ENCODE results near the gene IGSF10. TPM values are rescaled to one million over a fixed set of nuclear protein-coding genes. Genes with fewer than 3 reads are reported as not detected.

The IGSF10 gene
- total and polyA plus RNA-seq, 4 donors: 0.24 to 1.6 (median 0.73) TPM

DNA sequence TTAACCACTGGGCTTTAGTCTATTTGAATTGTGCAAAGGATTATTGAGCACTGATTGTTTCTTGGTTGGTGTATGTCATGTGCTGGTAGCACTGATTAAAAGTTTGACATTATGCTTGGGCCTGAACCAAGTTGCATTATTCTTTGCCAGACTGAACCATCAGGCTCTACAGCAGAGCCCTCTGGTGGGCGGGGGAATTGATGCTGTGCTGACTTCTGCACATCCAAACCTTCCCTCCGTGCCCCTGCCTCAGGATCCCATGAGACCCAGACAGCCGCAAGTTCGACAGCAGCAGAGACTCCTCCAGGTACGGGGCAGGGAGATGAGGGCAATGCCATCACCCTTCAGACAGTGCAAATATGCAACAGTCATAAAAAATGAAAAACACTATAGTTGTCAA, 47.9 kb downstream of the IGSF10 start (continued):
- TF ChIP-seq HNF4A (conservative IDR thresholded peaks at IDR 0.05) (no peak), JUND (IDR thresholded peaks at IDR 0.05) (no peak), EGR1 (IDR thresholded peaks at IDR 0.05; ENCODE audit: low read depth in 2 of 2) (no peak), FOXA1 (IDR thresholded peaks at IDR 0.05) (no peak), RAD21 (IDR thresholded peaks at IDR 0.05) (no peak), HNF4G (IDR thresholded peaks at IDR 0.05) (no peak), RXRA (IDR thresholded peaks at IDR 0.05) (no peak), NR2F2 (IDR thresholded peaks at IDR 0.05) (no peak)

Small RNA genes lying within 50 kb of the gene (small RNA-seq; reads per million reads assigned to genes)
- not detected for gene AC117454.1

Other genes with a start within 250 kb of the IGSF10 start
- gene P2RY14, start 182.5 kb downstream of the IGSF10 start, total RNA-seq: under 1 TPM; 0.33 to 0.37 TPM
- under 1 TPM; 0.10 to 0.11 TPM for gene P2RY14, start 182.5 kb downstream of the IGSF10 start, polyA plus RNA-seq
- not detected for gene GPR87, start 144.2 kb downstream of the IGSF10 start, total RNA-seq
- not detected for gene GPR87, start 144.2 kb downstream of the IGSF10 start, polyA plus RNA-seq
- 1 to 10 TPM; 3.8 to 6.1 TPM for gene P2RY13, start 131.5 kb downstream of the IGSF10 start, total RNA-seq
- gene P2RY13, start 131.5 kb downstream of the IGSF10 start, polyA plus RNA-seq: 1 to 10 TPM; 1.3 to 2.6 TPM
- 1 to 10 TPM; 1.3 to 2.8 TPM for gene P2RY12, start 76.3 kb downstream of the IGSF10 start, total RNA-seq
- gene P2RY12, start 76.3 kb downstream of the IGSF10 start, polyA plus RNA-seq: 1 to 10 TPM in 1 of 2 donors, under 1 TPM in 1; 0.43 to 2.0 TPM